ENCODE data around the gene ISG15.
"Not testable (repeated sequence)": the region's sequence is repeated elsewhere in the genome, so short reads cannot be mapped to it uniquely, and the experiment has no call there.

Gene ISG15

GRCh38 chr1:994546-994945 is 18.8 kb upstream of the ISG15 start:
- DNase-seq (ENCODE audit: low read depth in 1 of 2, low spot score in 1 of 2), result not testable (repeated sequence)

GRCh38 chr1:995665-996633 is 17.3 kb upstream of the ISG15 start:
- no peak for DNase-seq (ENCODE audit: low read depth in 1 of 2, low spot score in 1 of 2)

GRCh38 chr1:996851-997712 is 16.2 kb upstream of the ISG15 start:
- DNase-seq (ENCODE audit: low read depth in 1 of 2, low spot score in 1 of 2), result no peak

GRCh38 chr1:997713-997992 is 15.6 kb upstream of the ISG15 start:
- no peak for DNase-seq (ENCODE audit: low read depth in 1 of 2, low spot score in 1 of 2)

- DNase-seq (ENCODE audit: low read depth in 1 of 2, low spot score in 1 of 2), result no peak
Measured at GRCh38 chr1:997993-998744, 15.1 kb upstream of the ISG15 start.

GRCh38 chr1:998745-998994 is 14.6 kb upstream of the ISG15 start:
- no peak for DNase-seq (ENCODE audit: low read depth in 1 of 2, low spot score in 1 of 2)

GRCh38 chr1:998995-999724 is 14.1 kb upstream of the ISG15 start:
- no peak for DNase-seq (ENCODE audit: low read depth in 1 of 2, low spot score in 1 of 2)

- peak in 1 of 2 donors; percentile 54 for DNase-seq (ENCODE audit: low read depth in 1 of 2, low spot score in 1 of 2)
Measured at GRCh38 chr1:999725-1000356, 13.5 kb upstream of the ISG15 start, which contains the start of gene HES4. HES4 (minus strand) TSS chr1:1000097; CDS start chr1:999973, 124 bp downstream.

GRCh38 chr1:1000357-1001056 is 12.8 kb upstream of the ISG15 start:
- peak in 1 of 2 donors; percentile 63 for DNase-seq (ENCODE audit: low read depth in 1 of 2, low spot score in 1 of 2)

GRCh38 chr1:1001057-1001783 is 12.1 kb upstream of the ISG15 start:
- DNase-seq (ENCODE audit: low read depth in 1 of 2, low spot score in 1 of 2), result no peak

GRCh38 chr1:1003618-1004419 is 9.5 kb upstream of the ISG15 start:
- no peak for DNase-seq (ENCODE audit: low read depth in 1 of 2, low spot score in 1 of 2)

- no peak for DNase-seq (ENCODE audit: low read depth in 1 of 2, low spot score in 1 of 2)
Measured at GRCh38 chr1:1004420-1004779, 8.9 kb upstream of the ISG15 start.

- DNase-seq (ENCODE audit: low read depth in 1 of 2, low spot score in 1 of 2), result no peak
Measured at GRCh38 chr1:1004780-1005697, 8.3 kb upstream of the ISG15 start.

- DNase-seq (ENCODE audit: low read depth in 1 of 2, low spot score in 1 of 2), result no peak
Measured at GRCh38 chr1:1005774-1006304, 7.5 kb upstream of the ISG15 start.

GRCh38 chr1:1006305-1007159 is 6.8 kb upstream of the ISG15 start:
- DNase-seq (ENCODE audit: low read depth in 1 of 2, low spot score in 1 of 2), result no peak

- DNase-seq (ENCODE audit: low read depth in 1 of 2, low spot score in 1 of 2), result not testable (repeated sequence)
Measured at GRCh38 chr1:1010131-1010530, 3.2 kb upstream of the ISG15 start.

Measured in stimulated activated CD4-positive, alpha-beta T cell treated with anti-CD3 and anti-CD28 coated beads, Interleukin-15, amount 100 ng/mL, for 1 hour (primary cell).